ENCODE results near the gene ZHX3.

DNA sequence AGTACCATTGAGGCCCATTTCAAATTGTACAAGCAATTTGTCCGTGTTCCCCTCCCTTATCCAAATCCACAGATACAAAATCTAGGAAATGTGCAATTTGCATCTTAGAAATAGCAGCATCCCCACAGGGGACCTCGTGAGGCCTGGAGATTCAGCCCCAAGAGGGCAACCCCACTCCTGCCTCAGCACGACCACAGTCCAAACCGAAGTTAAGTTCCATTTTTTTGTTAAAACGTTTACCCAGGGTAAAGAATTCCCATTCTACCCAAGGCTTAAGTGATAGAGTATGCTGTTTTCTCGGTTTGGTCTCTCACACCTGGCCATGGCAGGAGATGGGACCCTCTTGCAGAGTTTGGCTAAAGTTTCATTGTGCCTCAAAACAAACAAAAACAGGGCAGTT, 139.0 kb downstream of the ZHX3 start:
- TF ChIP-seq, protein P1, sequence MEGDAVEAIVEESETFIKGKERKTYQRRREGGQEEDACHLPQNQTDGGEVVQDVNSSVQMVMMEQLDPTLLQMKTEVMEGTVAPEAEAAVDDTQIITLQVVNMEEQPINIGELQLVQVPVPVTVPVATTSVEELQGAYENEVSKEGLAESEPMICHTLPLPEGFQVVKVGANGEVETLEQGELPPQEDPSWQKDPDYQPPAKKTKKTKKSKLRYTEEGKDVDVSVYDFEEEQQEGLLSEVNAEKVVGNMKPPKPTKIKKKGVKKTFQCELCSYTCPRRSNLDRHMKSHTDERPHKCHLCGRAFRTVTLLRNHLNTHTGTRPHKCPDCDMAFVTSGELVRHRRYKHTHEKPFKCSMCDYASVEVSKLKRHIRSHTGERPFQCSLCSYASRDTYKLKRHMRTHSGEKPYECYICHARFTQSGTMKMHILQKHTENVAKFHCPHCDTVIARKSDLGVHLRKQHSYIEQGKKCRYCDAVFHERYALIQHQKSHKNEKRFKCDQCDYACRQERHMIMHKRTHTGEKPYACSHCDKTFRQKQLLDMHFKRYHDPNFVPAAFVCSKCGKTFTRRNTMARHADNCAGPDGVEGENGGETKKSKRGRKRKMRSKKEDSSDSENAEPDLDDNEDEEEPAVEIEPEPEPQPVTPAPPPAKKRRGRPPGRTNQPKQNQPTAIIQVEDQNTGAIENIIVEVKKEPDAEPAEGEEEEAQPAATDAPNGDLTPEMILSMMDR (IDR thresholded peaks at IDR 0.05), result no peak
- TF ChIP-seq EZH2 (IDR thresholded peaks at IDR 0.05; ENCODE audit: borderline replicate concordance, insufficient read depth, low read depth, low read length, poor library complexity, severe bottlenecking), result no peak

Measured in B cell (primary cell).